Measurements from ENCODE around the gene BACH2. TPM values are rescaled to one million over a fixed set of nuclear protein-coding genes. Genes with fewer than 3 reads are reported as not detected.
A peak's percentile ranks its signal among the peaks of the same experiment; 100 is the strongest.

The BACH2 gene
- total RNA-seq, 2 donors from 2014 or later = 101 to 111 TPM

- Mint-ChIP-seq H3K27ac (no peak overlapping the region), H3K4me3 (no peak overlapping the region), H3K36me3 (ENCODE audit: insufficient read depth in 2 of 2) (no peaks in the 10 kb centered on the region), H3K9me3 (no peaks in the 10 kb centered on the region), H3K27me3 (ENCODE audit: low read depth) (no peaks in the 10 kb centered on the region), H3K4me1 (ENCODE audit: low read depth) (peaks cover 88% of the 10 kb centered on the region)
- ATAC-seq (replicated peaks in 1 of 2) (no peak), DNase-seq (no peak)
These were observed 144.8 kb downstream of the BACH2 start for GRCh38 chr6:90151576-90152422.

GRCh38 chr6:90149280-90149679, 147.4 kb downstream of the BACH2 start:
- Mint-ChIP-seq H3K27me3 (ENCODE audit: low read depth) (no peaks in the 10 kb centered on the region), H3K4me1 (ENCODE audit: low read depth) (peaks cover 88% of the 10 kb centered on the region), H3K27ac (no peak overlapping the region), H3K9me3 (no peaks in the 10 kb centered on the region), H3K4me3 (peak overlapping the region; percentile 3 to 13), H3K36me3 (ENCODE audit: insufficient read depth in 2 of 2) (no peaks in the 10 kb centered on the region)
- ATAC-seq (replicated peaks in 1 of 2) (peak; percentile 59 to 69), DNase-seq (no peak)

DNA sequence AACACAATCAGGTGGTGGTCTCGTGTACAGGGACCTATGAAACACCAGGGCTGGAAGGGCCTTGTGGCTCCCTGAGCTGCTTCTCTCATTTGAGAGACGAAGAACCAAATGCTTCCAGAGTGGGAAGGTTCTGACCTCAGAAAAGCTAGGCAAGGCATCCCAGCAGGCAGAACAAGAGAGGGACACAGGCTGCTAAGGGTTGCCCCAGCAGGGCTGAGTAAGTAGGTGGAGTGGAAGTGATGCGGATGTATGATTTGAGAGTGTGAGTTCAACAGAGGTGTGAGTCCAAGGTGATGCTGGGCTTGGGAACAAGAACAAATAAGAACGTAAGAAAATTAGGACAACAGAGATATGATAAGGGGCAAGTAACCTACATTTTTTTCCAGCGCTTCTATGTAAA, 147.8 kb downstream of the BACH2 start:
- H3K36me3 Mint-ChIP-seq (ENCODE audit: insufficient read depth in 2 of 2) = no peaks in the 10 kb centered on the region
- H3K27ac Mint-ChIP-seq = peak overlapping the region; percentile 66
- ATAC-seq (replicated peaks in 1 of 2) = peak; percentile 24 to 36
- H3K4me3 Mint-ChIP-seq = peak overlapping the region; percentile 3 to 13
- peaks cover 88% of the 10 kb centered on the region for H3K4me1 Mint-ChIP-seq (ENCODE audit: low read depth)
- DNase-seq = no peak
- no peaks in the 10 kb centered on the region for H3K9me3 Mint-ChIP-seq
- no peaks in the 10 kb centered on the region for H3K27me3 Mint-ChIP-seq (ENCODE audit: low read depth)

DNA sequence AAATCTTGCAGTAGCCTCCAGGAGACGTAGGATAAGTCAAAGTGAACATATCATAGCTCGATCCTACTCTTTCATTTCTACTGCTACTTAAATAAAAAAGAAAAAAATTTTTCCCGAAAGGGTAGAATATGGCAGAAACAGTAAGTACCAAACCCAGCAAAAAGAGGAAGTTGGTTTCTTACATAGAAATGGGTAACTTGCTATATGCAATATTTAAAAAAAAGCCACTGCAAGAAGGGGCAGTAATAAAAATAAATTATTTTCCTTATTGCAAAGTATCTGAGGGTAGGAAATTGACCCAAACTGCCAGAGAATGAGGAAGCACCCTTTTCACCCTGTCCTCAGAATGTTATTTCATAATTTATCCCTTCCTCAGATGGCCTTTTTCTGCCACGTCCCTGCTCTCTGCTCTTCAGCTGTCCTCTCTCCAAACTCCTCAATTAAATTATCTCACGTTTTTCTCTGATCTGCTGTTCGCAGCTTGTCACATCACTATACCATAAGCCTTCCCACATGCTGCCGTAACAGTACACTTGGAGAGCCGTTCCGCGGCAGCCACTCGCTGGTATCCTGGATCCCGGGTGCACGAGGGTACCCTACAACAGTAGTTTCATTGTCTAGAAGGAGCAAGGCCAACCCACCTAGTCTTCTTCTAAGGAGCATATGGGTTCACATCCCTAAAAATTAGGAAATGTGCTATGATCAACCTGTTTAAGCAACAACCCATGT, 149.6 kb downstream of the BACH2 start:
- Mint-ChIP-seq H3K9me3 (no peaks in the 10 kb centered on the region), H3K36me3 (ENCODE audit: insufficient read depth in 2 of 2) (no peaks in the 10 kb centered on the region), H3K4me1 (ENCODE audit: low read depth) (peaks cover 92% of the 10 kb centered on the region), H3K27me3 (ENCODE audit: low read depth) (no peaks in the 10 kb centered on the region), H3K4me3 (peak overlapping the region; percentile 40 to 46), H3K27ac (peak overlapping the region; percentile 69)
- DNase-seq (no peak), ATAC-seq (replicated peaks in 1 of 2) (no peak)

- no peaks in the 10 kb centered on the region for H3K27me3 Mint-ChIP-seq (ENCODE audit: low read depth)
- H3K36me3 Mint-ChIP-seq (ENCODE audit: insufficient read depth in 2 of 2) = no peaks in the 10 kb centered on the region
- no peak for DNase-seq
- no peak for ATAC-seq (replicated peaks in 1 of 2)
- no peaks in the 10 kb centered on the region for H3K9me3 Mint-ChIP-seq
- H3K27ac Mint-ChIP-seq = no peak overlapping the region
- H3K4me1 Mint-ChIP-seq (ENCODE audit: low read depth) = peaks cover 91% of the 10 kb centered on the region
- peak overlapping the region in 1 of 2 donors; percentile 2 for H3K4me3 Mint-ChIP-seq
These were observed 150.6 kb downstream of the BACH2 start for GRCh38 chr6:90146024-90146423.

DNA sequence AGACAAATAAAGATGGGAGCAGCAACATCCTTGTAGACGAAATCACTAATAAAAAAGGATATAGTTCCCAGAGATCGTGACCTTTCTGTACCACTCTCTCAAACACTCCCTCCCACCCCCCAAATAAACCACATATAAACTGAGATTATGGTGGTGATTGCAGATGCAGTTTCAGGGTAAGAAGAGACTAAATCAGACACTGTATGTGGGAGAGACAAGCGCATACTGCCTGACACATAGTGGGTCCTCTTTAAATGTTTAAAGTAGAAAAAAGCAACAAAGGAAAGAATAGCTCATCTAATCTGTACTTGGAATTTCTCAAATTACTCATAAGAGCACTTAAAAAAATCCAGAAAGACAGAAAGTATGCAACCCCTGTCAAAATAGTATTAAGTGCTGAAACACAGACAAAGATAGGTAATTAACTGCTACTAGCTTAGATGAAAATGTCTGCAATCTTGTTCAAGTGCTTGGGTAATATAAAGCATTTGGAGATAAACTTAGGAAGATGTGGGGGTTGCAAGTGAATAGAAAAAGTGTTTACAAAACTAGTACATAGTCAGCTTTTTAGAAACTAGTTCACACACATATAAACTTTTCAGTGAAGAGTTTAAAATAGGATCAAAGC, 151.6 kb downstream of the BACH2 start:
- Mint-ChIP-seq H3K4me1 (ENCODE audit: low read depth) (peaks cover 85% of the 10 kb centered on the region), H3K27ac (peak overlapping the region; percentile 75), H3K36me3 (ENCODE audit: insufficient read depth in 2 of 2) (peaks cover 0 to 4% of the 10 kb centered on the region in 2 donors), H3K27me3 (ENCODE audit: low read depth) (no peaks in the 10 kb centered on the region), H3K4me3 (peak overlapping the region; percentile 77 to 79), H3K9me3 (no peaks in the 10 kb centered on the region)
- peak; percentile 71 to 78 for ATAC-seq (replicated peaks in 1 of 2)
- DNase-seq = no peak

DNA sequence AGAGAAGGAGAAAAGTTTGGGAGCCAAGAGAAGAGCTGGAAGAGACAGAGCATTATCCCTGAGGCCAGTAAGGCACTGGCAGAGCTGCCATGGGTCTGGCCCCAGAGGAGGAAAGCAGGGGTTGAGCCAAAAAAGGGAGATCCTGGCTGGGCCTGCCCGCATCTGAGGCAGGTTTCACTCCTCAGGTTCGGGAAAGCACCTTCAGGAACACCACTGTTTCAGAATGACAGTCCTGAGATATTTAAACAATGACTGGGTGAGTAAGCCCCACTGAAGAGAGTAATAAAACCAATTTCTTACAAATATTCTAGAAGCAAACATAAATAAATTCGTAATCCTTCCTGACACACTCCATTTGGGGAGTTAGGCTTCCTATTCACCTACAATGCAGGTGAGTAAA, 152.2 kb downstream of the BACH2 start:
- DNase-seq = peak; percentile 44 to 69
- peak overlapping the region; percentile 77 to 79 for H3K4me3 Mint-ChIP-seq

GRCh38 chr6:90140683-90141082, 156.0 kb downstream of the BACH2 start:
- H3K9me3 Mint-ChIP-seq = no peaks in the 10 kb centered on the region
- peaks cover 84% of the 10 kb centered on the region for H3K4me1 Mint-ChIP-seq (ENCODE audit: low read depth)
- no peak overlapping the region for H3K4me3 Mint-ChIP-seq
- ATAC-seq (replicated peaks in 1 of 2) (no peak), DNase-seq (no peak)
- H3K36me3 Mint-ChIP-seq (ENCODE audit: insufficient read depth in 2 of 2) = peaks cover 2 to 12% of the 10 kb centered on the region in 2 donors
- no peak overlapping the region for H3K27ac Mint-ChIP-seq
- H3K27me3 Mint-ChIP-seq (ENCODE audit: low read depth) = no peaks in the 10 kb centered on the region

More for the DNA sequence above, 152.2 kb downstream of the BACH2 start:
- Mint-ChIP-seq H3K36me3 (ENCODE audit: insufficient read depth in 2 of 2) (peaks cover 0 to 8% of the 10 kb centered on the region in 2 donors), H3K27me3 (ENCODE audit: low read depth) (no peaks in the 10 kb centered on the region), H3K27ac (peak overlapping the region; percentile 75), H3K9me3 (no peaks in the 10 kb centered on the region), H3K4me1 (ENCODE audit: low read depth) (peaks cover 85% of the 10 kb centered on the region)
- ATAC-seq (replicated peaks in 1 of 2) = peak; percentile 67 to 70

- peaks cover 4 to 16% of the 10 kb centered on the region in 2 donors for H3K36me3 Mint-ChIP-seq (ENCODE audit: insufficient read depth in 2 of 2)
- ATAC-seq (replicated peaks in 1 of 2) (no peak), DNase-seq (no peak)
- peak overlapping the region; percentile 8 for H3K27ac Mint-ChIP-seq
- H3K27me3 Mint-ChIP-seq (ENCODE audit: low read depth) = no peaks in the 10 kb centered on the region
- no peak overlapping the region for H3K4me3 Mint-ChIP-seq
- H3K4me1 Mint-ChIP-seq (ENCODE audit: low read depth) = peaks cover 79% of the 10 kb centered on the region
- no peaks in the 10 kb centered on the region for H3K9me3 Mint-ChIP-seq
These were observed 157.3 kb downstream of the BACH2 start for GRCh38 chr6:90139272-90139817.

GRCh38 chr6:90136837-90137568, 159.6 kb downstream of the BACH2 start:
- H3K4me1 Mint-ChIP-seq (ENCODE audit: low read depth) = peaks cover 68% of the 10 kb centered on the region

GRCh38 chr6:90136176-90136575, 160.5 kb downstream of the BACH2 start:
- H3K9me3 Mint-ChIP-seq = no peaks in the 10 kb centered on the region
- H3K27ac Mint-ChIP-seq = no peak overlapping the region

More at GRCh38 chr6:90136837-90137568, 159.6 kb downstream of the BACH2 start:
- H3K36me3 Mint-ChIP-seq (ENCODE audit: insufficient read depth in 2 of 2) = peaks cover 4 to 22% of the 10 kb centered on the region in 2 donors
- ATAC-seq (replicated peaks in 1 of 2) (peak; percentile 42 to 46), DNase-seq (no peak)
- H3K27ac Mint-ChIP-seq = no peak overlapping the region
- H3K9me3 Mint-ChIP-seq = no peaks in the 10 kb centered on the region
- no peaks in the 10 kb centered on the region for H3K27me3 Mint-ChIP-seq (ENCODE audit: low read depth)
- H3K4me3 Mint-ChIP-seq = peak overlapping the region in 1 of 2 donors; percentile 17

DNA sequence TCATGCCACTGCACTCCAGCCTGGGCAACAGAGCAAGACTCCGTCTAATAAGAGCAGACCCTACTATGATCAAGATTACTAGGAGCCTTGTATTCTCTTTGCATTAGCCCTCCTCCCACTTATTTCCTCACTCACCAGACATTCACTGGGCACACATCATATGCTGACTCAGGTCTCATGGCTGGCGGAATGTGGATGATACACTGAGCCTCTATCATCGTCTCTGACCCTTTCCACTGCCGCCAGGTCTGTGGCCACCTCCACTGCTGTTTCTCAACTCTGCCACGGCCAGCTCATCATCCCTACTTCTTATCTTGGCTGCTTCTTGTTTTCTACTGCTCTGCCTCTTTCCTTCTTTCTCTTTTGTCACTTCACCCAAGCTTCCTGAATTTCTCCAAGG, 161.0 kb downstream of the BACH2 start:
- DNase-seq (no peak), ATAC-seq (replicated peaks in 1 of 2) (no peak)
- Mint-ChIP-seq H3K4me1 (ENCODE audit: low read depth) (peaks cover 76% of the 10 kb centered on the region), H3K27me3 (ENCODE audit: low read depth) (no peaks in the 10 kb centered on the region), H3K4me3 (peak overlapping the region in 1 of 2 donors; percentile 25), H3K9me3 (no peaks in the 10 kb centered on the region), H3K27ac (no peak overlapping the region), H3K36me3 (ENCODE audit: insufficient read depth in 2 of 2) (peaks cover 4 to 22% of the 10 kb centered on the region in 2 donors)

More at GRCh38 chr6:90136176-90136575, 160.5 kb downstream of the BACH2 start:
- Mint-ChIP-seq H3K36me3 (ENCODE audit: insufficient read depth in 2 of 2) (peaks cover 4 to 22% of the 10 kb centered on the region in 2 donors), H3K4me3 (no peak overlapping the region), H3K4me1 (ENCODE audit: low read depth) (peaks cover 71% of the 10 kb centered on the region), H3K27me3 (ENCODE audit: low read depth) (no peaks in the 10 kb centered on the region)
- DNase-seq = no peak
- ATAC-seq (replicated peaks in 1 of 2) = no peak
